HAP-1 (cell line): ENCODE results near the gene GNG3.
"Not testable (repeated sequence)": the region's sequence is repeated elsewhere in the genome, so short reads cannot be mapped to it uniquely, and the experiment has no call there.

Source experiments
- DNase-seq, 2 experiments: peaks; one replicate each; pipeline ENCODE4 v3.0.0-alpha.2; 2016 to 2020; ENCODE audit warnings: low spot score in 2 of 2
- H3K27me3 ChIP-seq: fragments of 250-450 bp; sonication (Bioruptor Pico); 2 replicates; pipeline ENCODE4 v1.5.1; 2020; ENCODE audit warnings: low read depth, mild to moderate bottlenecking, moderate library complexity
- H3K36me3 ChIP-seq: fragments of 250-450 bp; sonication (Bioruptor Pico); replicated peaks from 2 replicates; pipeline ENCODE4 v1.5.1; 2020; ENCODE audit warnings: mild to moderate bottlenecking
- H3K4me1 ChIP-seq: fragments of 250-450 bp; sonication (Bioruptor Pico); 2 replicates; pipeline ENCODE4 v1.5.1; 2020; ENCODE audit warnings: mild to moderate bottlenecking
- H3K4me3 ChIP-seq: fragments of 250-450 bp; sonication (Bioruptor Pico); 2 replicates; pipeline ENCODE4 v1.5.1; 2020; ENCODE audit warnings: mild to moderate bottlenecking, moderate library complexity
- H3K9me3 ChIP-seq: fragments of 250-450 bp; sonication (Bioruptor Pico); 2 replicates; pipeline ENCODE4 v1.5.1; 2020; ENCODE audit warnings: mild to moderate bottlenecking, moderate library complexity
- in situ Hi-C: fragments of 300-500 bp; cut with MboI; formaldehyde crosslinking; loops from 3 replicates; pipeline ENCODE4 v1.14.3; 2020; ENCODE audit warnings: low sequenced_read_pairs, inconsistent platforms, mixed read lengths

The GNG3 gene

GRCh38 chr11:62703921-62704320, 3.6 kb upstream of the GNG3 start:
- in situ Hi-C loops = not testable (repeated sequence)
- peaks cover 64% of the 10 kb centered on the region for H3K36me3 ChIP-seq

DNA sequence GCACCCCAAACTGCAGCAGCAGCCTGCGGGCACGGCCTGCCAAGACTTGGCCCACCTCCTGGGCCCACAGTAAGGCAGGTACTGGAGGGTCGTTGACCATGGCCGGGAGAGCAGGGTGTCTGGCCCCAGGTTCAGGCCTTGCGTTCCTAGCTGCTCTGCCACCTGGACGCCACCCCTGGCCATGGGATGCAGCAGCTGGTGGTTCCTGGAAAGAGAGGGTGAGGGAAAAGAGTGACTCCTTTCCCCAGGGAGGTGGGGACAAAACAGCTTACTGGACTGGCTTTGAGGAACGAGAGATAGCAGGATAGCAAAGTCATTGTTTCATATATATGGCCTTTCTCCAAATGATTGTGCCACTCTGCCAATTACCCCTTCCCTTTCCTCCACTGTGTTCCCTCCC, 2.1 kb upstream of the GNG3 start:
- peaks cover 11% of the 10 kb centered on the region for H3K4me1 ChIP-seq
- in situ Hi-C loops = no loop called here
- no peaks in the 10 kb centered on the region for H3K27me3 ChIP-seq
- H3K36me3 ChIP-seq = peaks cover 73% of the 10 kb centered on the region
- no peak for DNase-seq
- H3K4me3 ChIP-seq = peak overlapping the region; percentile 68
- no peaks in the 10 kb centered on the region for H3K9me3 ChIP-seq

More at GRCh38 chr11:62703921-62704320, 3.6 kb upstream of the GNG3 start:
- H3K27me3 ChIP-seq, DNase-seq, H3K4me3 ChIP-seq, H3K9me3 ChIP-seq: not testable (repeated sequence)
- peaks cover 11% of the 10 kb centered on the region for H3K4me1 ChIP-seq

DNA sequence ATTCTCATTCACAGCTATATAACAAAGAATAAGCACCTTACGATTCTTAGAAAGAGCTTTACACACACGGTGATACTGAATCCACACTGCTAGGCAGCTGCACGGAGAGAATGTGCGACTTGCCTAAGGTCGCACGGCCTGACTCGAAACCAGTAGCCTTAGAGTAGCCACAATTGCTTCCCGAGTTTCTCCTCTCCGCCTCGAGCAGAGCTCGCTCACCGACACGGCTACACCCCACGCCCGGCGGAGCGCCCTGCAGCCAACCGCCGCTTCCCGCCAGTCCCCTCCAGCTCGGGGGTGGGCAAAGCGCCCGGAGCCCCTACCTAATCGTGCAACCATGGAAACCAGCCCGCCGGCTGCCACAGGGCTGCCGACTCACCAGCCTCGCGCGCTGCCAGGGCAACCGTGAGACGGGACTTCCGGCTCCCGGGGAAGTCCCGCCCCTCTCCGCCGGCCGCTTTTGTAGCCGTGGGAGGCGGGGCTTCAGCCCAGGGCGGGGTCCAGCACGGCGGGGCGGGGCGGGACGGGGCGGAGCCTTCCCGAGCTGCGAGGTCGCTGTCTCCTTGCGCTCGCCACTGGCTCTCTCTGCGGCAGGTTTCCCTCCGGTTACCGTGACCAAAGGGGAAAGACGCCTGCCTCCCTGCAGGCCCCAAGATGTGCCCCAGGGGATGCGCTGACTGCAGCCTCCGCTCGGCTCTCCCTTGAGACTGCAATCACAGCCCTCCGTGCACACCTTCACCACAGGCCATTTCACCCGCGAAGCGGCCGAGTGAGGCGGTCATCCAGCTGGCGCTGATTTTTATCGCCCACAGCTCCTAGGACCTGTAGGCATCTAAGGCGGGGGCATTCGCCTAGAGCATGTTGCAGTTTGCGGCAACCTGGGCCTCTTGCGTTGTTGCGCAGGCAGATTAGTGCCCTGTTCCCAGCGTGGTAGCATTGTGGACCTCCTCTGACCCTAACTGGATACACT, 1.3 kb upstream of the GNG3 start:
- in situ Hi-C loops = no loop called here

DNA sequence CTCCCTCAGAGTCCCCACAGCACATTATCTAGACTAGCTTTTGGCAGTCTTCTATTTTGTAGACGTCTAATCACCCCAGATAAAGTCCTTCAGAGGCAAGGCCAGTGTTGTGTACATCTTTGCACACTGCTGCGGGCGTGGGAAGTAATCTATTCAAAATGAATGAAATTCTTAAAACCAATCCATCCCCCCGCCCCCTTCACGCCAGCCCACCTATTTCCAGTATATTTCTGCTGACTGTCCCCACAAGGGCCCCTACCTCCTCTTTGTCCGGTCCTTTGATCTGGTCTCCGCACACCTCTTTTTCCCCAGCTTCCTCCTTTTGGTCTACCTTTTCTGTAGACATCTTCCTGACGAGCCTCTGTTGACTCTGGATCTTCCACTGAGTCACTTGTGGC, 627 bp upstream of the GNG3 start:
- DNase-seq = no peak
- in situ Hi-C loops = no loop called here
- no peak overlapping the region for H3K4me3 ChIP-seq
- H3K27me3 ChIP-seq = no peaks in the 10 kb centered on the region
- peaks cover 73% of the 10 kb centered on the region for H3K36me3 ChIP-seq
- H3K4me1 ChIP-seq = peaks cover 11% of the 10 kb centered on the region
- no peaks in the 10 kb centered on the region for H3K9me3 ChIP-seq

More for the DNA sequence above, 1.3 kb upstream of the GNG3 start:
- Histone ChIP-seq H3K27me3 (no peaks in the 10 kb centered on the region), H3K9me3 (no peaks in the 10 kb centered on the region), H3K4me3 (peak overlapping the region; percentile 68), H3K4me1 (peaks cover 11% of the 10 kb centered on the region), H3K36me3 (peaks cover 73% of the 10 kb centered on the region)
- peak; percentile 84 to 94 for DNase-seq

DNA sequence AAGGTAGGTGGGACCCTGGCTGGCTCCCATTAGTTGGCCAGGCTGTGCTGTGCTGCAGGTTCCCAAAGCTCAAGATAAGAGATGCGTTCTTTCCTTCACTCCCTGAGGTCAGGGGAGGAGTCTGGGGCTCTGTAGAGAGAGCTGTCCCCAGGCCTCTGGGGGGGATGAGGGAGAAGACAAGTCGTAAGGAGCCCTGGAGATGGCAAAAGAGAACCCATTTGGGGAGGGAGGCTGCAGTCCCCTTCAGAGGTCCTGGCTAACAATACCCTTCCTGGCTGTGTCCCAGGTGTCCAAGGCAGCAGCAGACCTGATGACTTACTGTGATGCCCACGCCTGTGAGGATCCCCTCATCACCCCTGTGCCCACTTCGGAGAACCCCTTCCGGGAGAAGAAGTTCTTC, 916 bp downstream of the GNG3 start:
- H3K27me3 ChIP-seq = no peaks in the 10 kb centered on the region
- DNase-seq = no peak
- peaks cover 81% of the 10 kb centered on the region for H3K36me3 ChIP-seq
- peaks cover 11% of the 10 kb centered on the region for H3K4me1 ChIP-seq
- H3K4me3 ChIP-seq = no peak overlapping the region
- in situ Hi-C loops = no loop called here
- no peaks in the 10 kb centered on the region for H3K9me3 ChIP-seq

GRCh38 chr11:62708793-62709192, 1.3 kb downstream of the GNG3 start:
- H3K4me1 ChIP-seq = peaks cover 11% of the 10 kb centered on the region
- H3K36me3 ChIP-seq = peaks cover 81% of the 10 kb centered on the region
- H3K9me3 ChIP-seq = no peaks in the 10 kb centered on the region
- DNase-seq = no peak
- in situ Hi-C loops = no loop called here
- no peak overlapping the region for H3K4me3 ChIP-seq
- H3K27me3 ChIP-seq = no peaks in the 10 kb centered on the region

DNA sequence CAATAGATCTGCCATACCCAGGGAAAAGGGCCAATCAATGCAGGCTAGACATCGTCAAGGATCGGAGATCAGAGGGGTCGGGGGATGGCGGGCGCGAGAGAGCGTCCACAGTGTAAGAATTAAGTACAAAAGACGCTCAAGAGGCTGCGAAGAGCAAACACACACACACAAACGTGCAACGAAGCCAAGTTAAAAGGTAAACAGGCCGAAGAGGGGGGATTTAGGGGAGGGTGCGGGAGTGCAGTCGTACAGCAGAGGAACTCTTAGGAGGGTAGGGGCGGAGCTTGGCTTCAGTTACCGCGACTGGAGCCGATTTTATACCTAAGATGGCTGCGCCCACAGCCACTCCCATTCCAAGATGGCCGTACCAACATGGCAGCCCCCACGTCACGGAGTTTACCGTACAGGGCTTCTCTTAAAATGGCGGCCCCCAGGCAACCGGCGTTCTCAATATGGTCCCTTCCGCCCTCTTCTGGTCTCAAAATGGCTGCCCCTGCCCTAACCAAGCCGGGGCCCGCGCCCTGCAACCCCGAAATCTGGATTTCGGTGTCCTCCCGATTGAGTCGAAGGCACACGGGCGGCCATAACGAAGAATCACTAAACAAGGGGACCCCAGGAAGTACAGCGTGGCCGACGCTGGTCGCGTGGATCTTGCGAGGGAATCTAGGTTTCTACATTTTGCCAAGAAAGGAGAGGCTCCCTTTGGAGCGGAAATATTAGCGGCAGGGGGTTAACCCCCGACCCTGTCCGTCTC, 1.9 kb downstream of the GNG3 start:
- no peaks in the 10 kb centered on the region for H3K27me3 ChIP-seq
- no peaks in the 10 kb centered on the region for H3K9me3 ChIP-seq
- H3K36me3 ChIP-seq = peaks cover 85% of the 10 kb centered on the region
- DNase-seq = no peak
- in situ Hi-C loops = no loop called here
- H3K4me1 ChIP-seq = peaks cover 11% of the 10 kb centered on the region
- no peak overlapping the region for H3K4me3 ChIP-seq

DNA sequence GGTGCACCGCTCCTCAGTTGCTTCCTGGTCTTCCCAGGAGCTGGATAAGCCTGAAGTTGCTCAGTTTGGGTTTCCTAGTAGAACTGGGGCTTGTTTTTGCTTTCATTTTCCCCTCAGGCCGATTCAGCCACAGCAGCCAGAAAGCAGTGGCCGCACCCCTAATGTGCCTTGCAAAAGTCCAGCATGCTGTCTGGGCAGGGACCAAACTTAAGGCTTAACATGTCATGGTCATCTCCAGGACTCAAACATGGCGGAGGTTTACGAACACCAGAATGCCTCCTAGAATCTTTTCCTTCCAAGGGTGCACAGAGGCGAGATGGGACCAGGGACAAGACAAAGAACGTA, 2.5 kb downstream of the GNG3 start:
- Histone ChIP-seq H3K4me1 (peaks cover 11% of the 10 kb centered on the region), H3K4me3 (no peak overlapping the region), H3K27me3 (no peaks in the 10 kb centered on the region), H3K9me3 (no peaks in the 10 kb centered on the region), H3K36me3 (peaks cover 85% of the 10 kb centered on the region)
- in situ Hi-C loops = no loop called here
- no peak for DNase-seq

DNA sequence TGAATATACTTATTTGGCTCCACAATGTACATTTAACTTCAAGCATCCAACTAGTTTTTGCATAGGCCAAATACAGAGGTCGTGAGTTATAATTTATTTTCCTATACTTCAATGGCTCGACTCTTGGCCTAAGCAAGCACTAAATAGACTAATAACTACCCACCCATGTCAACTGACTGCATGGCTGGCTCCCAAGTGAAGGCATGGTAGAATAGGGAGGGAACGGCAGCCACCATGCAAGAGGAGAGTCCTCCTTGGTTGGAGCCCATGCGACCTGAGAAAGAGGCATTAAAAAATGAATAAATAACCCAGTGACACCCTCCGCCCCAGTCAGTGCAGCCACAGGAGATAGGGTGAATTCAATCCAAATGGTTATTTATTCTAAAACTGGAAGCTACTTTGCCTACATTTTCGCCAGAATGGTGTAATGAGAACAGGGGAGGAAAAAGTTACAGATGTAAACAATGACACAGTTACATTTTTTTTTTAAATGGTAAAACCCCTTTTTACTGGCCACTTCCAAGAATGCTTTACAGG, 4.9 kb downstream of the GNG3 start:
- Histone ChIP-seq H3K4me3 (no peak overlapping the region), H3K27me3 (no peaks in the 10 kb centered on the region), H3K4me1 (no peaks in the 10 kb centered on the region), H3K36me3 (peaks cover 94% of the 10 kb centered on the region), H3K9me3 (no peaks in the 10 kb centered on the region)
- no peak for DNase-seq
- in situ Hi-C loops = no loop called here

DNA sequence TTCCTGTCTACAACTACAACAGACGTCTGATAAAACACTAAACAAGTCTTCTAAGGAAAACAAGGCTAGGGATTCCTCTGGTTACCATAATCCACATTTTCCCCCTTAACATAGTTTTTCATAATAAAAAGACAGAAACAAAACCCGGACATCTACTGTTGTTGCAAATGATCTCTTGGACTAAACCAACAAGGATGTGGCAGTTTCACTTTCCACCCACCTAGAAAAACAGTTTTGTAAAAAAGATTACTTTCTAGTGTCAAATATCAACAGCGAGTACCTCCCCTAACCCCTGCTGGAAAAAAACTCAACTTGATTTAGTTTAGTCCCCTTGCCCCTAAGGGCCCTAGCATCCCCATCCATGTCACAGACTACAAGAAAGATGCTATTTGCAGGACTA, 5.4 kb downstream of the GNG3 start:
- Histone ChIP-seq H3K9me3 (no peaks in the 10 kb centered on the region), H3K4me1 (no peaks in the 10 kb centered on the region), H3K4me3 (no peak overlapping the region), H3K27me3 (no peaks in the 10 kb centered on the region), H3K36me3 (peaks cover 94% of the 10 kb centered on the region)
- in situ Hi-C loops = no loop called here
- DNase-seq = no peak

DNA sequence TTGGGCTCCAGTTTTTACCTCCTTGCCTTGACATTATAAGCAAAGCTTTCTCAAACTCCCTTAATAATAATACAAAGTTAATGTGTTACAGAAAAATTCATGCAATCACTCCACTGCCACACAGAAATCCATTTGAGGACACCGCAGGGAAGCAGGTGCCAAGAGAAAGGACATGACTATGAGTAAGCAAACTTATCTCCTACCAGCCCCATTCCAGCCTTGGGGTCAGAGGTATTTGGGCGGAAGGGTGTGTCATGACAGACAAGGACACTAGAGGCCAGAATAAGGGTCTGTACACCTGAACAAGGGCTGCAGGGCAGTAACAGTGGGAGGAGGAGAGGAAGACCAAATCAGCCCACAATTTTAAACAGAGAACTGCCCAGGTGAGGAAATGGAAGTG, 5.9 kb downstream of the GNG3 start:
- Histone ChIP-seq H3K9me3 (no peaks in the 10 kb centered on the region), H3K4me1 (no peaks in the 10 kb centered on the region), H3K27me3 (no peaks in the 10 kb centered on the region), H3K36me3 (peaks cover 94% of the 10 kb centered on the region), H3K4me3 (no peak overlapping the region)
- in situ Hi-C loops = no loop called here
- DNase-seq = no peak

- Histone ChIP-seq H3K36me3 (peaks cover 93% of the 10 kb centered on the region), H3K27me3 (no peaks in the 10 kb centered on the region), H3K4me1 (no peaks in the 10 kb centered on the region), H3K9me3 (no peaks in the 10 kb centered on the region), H3K4me3 (no peak overlapping the region)
- no peak for DNase-seq
- in situ Hi-C loops = no loop called here
Measured at GRCh38 chr11:62715150-62716130, 8.0 kb downstream of the GNG3 start.

DNA sequence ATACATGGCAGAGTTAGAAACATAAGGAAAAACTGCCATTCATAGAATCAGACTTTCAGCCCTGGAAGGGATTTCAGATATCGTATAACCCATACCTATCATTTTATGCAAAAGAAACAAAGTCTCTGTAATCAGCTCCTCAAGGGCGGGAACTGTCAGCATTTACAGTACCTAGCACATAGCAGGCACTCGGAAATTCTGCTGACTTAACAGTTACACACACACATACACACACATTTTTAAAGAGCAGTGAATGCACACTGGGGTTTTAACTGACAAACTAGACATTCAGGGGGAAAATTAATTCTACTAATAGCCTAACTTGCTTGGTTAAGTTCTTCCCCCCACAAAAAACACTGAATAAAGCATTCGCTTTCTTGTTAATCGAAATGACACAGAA, 8.7 kb downstream of the GNG3 start:
- no peaks in the 10 kb centered on the region for H3K4me1 ChIP-seq
- no peaks in the 10 kb centered on the region for H3K27me3 ChIP-seq
- H3K36me3 ChIP-seq = peaks cover 90% of the 10 kb centered on the region
- H3K4me3 ChIP-seq = no peak overlapping the region
- in situ Hi-C loops = no loop called here
- H3K9me3 ChIP-seq = no peaks in the 10 kb centered on the region
- no peak for DNase-seq
